ENCODE measurements around the gene KCNC2. TPM values are rescaled to one million over a fixed set of nuclear protein-coding genes. Genes with fewer than 3 reads are reported as not detected.

The KCNC2 gene
- not detected for polyA plus RNA-seq (2012; ENCODE audit: low read depth, missing spikeins)

- FAIRE-seq (no peak), DNase-seq (ENCODE audit: insufficient read length, low spot score) (no peak)
- TF ChIP-seq SPI1 (IDR thresholded peaks at IDR 0.05; ENCODE audit: low read depth, low read length) = no peak
- no peak for TF ChIP-seq POU2F2 (IDR thresholded peaks at IDR 0.05; ENCODE audit: low read depth, low read length)
- no peak for TF ChIP-seq TAF1 (IDR thresholded peaks at IDR 0.05; ENCODE audit: low read depth, low read length)
- no peak for TF ChIP-seq POLR2AphosphoS5 (IDR thresholded peaks at IDR 0.05; ENCODE audit: low read depth, low read length)
- TF ChIP-seq PAX5 (IDR thresholded peaks at IDR 0.05; ENCODE audit: insufficient read depth, low read length, severe bottlenecking) = no peak
- TF ChIP-seq POLR2A (IDR thresholded peaks at IDR 0.05; ENCODE audit: low read depth, low read length) = no peak
Measured at GRCh38 chr12:75209812-75210138, at the start of gene KCNC2. TSS of gene KCNC2 (minus strand) at chr12:75209839.

- FAIRE-seq = no peak
- no peak for DNase-seq (ENCODE audit: insufficient read length, low spot score)
- no peak for TF ChIP-seq POU2F2 (IDR thresholded peaks at IDR 0.05; ENCODE audit: low read depth, low read length)
- TF ChIP-seq POLR2AphosphoS5 (IDR thresholded peaks at IDR 0.05; ENCODE audit: low read depth, low read length) = no peak
- no peak for TF ChIP-seq PAX5 (IDR thresholded peaks at IDR 0.05; ENCODE audit: insufficient read depth, low read length, severe bottlenecking)
- TF ChIP-seq SPI1 (IDR thresholded peaks at IDR 0.05; ENCODE audit: low read depth, low read length) = no peak
- TF ChIP-seq POLR2A (IDR thresholded peaks at IDR 0.05; ENCODE audit: low read depth, low read length) = no peak
- TF ChIP-seq TAF1 (IDR thresholded peaks at IDR 0.05; ENCODE audit: low read depth, low read length) = no peak
Measured at GRCh38 chr12:75259143-75259542, 49.5 kb upstream of the KCNC2 start.

DNA sequence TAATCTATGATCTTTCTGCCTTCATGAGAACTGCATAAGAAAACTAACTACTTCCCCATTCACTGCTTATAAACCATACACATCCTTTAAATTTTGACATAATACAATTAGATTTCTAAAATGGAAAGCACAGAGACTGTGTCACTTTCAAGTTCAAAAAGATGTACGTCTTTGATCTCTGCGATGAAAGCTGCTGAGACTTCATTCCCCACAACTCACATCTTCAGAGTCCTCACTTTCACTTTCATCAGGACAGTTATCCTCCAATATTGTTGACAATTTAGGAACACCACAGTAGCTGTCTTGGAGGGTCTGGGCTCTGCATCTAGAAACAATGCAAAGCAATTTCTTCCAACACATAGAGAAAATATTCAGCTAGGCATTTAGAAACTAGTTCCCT is 47.9 kb upstream of the KCNC2 start:
- no peak for DNase-seq (ENCODE audit: insufficient read length, low spot score)
- FAIRE-seq = no peak
- TF ChIP-seq PAX5 (IDR thresholded peaks at IDR 0.05; ENCODE audit: insufficient read depth, low read length, severe bottlenecking) (no peak), TAF1 (IDR thresholded peaks at IDR 0.05; ENCODE audit: low read depth, low read length) (no peak), POLR2A (IDR thresholded peaks at IDR 0.05; ENCODE audit: low read depth, low read length) (no peak), POLR2AphosphoS5 (IDR thresholded peaks at IDR 0.05; ENCODE audit: low read depth, low read length) (no peak), POU2F2 (IDR thresholded peaks at IDR 0.05; ENCODE audit: low read depth, low read length) (no peak), SPI1 (IDR thresholded peaks at IDR 0.05; ENCODE audit: low read depth, low read length) (no peak)

DNA sequence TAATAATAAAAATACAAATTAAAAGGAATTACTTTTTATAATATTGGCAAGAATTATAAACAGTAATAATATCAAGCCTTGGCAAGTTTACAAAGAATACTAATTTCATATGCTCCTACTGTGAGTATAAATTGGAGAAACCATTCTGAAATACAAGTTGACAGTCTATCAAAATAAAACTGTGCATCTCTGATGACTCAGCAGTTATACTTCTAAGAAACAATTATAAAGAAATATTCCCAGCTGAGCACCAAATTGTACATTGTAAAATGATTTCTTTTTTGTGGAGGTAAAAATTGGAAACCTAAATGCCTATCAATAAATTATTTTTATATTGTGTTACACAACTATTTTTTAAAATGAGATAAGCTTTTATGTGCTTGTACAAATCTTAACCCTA is 35.5 kb upstream of the KCNC2 start:
- DNase-seq (ENCODE audit: insufficient read length, low spot score) = no peak
- no peak for FAIRE-seq
- TF ChIP-seq POLR2AphosphoS5 (IDR thresholded peaks at IDR 0.05; ENCODE audit: low read depth, low read length) (no peak), POLR2A (IDR thresholded peaks at IDR 0.05; ENCODE audit: low read depth, low read length) (no peak), POU2F2 (IDR thresholded peaks at IDR 0.05; ENCODE audit: low read depth, low read length) (no peak), SPI1 (IDR thresholded peaks at IDR 0.05; ENCODE audit: low read depth, low read length) (no peak), TAF1 (IDR thresholded peaks at IDR 0.05; ENCODE audit: low read depth, low read length) (no peak), PAX5 (IDR thresholded peaks at IDR 0.05; ENCODE audit: insufficient read depth, low read length, severe bottlenecking) (no peak)

- FAIRE-seq (no peak), DNase-seq (ENCODE audit: insufficient read length, low spot score) (no peak)
- TF ChIP-seq SPI1 (IDR thresholded peaks at IDR 0.05; ENCODE audit: low read depth, low read length) (peak; percentile 77), TAF1 (IDR thresholded peaks at IDR 0.05; ENCODE audit: low read depth, low read length) (no peak)
Measured at GRCh38 chr12:75239987-75240386, 30.3 kb upstream of the KCNC2 start.

GRCh38 chr12:75236206-75236605 is 26.6 kb upstream of the KCNC2 start:
- no peak for FAIRE-seq
- TF ChIP-seq PAX5 (IDR thresholded peaks at IDR 0.05; ENCODE audit: insufficient read depth, low read length, severe bottlenecking) = no peak
- no peak for TF ChIP-seq POU2F2 (IDR thresholded peaks at IDR 0.05; ENCODE audit: low read depth, low read length)
- no peak for TF ChIP-seq SPI1 (IDR thresholded peaks at IDR 0.05; ENCODE audit: low read depth, low read length)
- no peak for TF ChIP-seq TAF1 (IDR thresholded peaks at IDR 0.05; ENCODE audit: low read depth, low read length)
- no peak for DNase-seq (ENCODE audit: insufficient read length, low spot score)

DNA sequence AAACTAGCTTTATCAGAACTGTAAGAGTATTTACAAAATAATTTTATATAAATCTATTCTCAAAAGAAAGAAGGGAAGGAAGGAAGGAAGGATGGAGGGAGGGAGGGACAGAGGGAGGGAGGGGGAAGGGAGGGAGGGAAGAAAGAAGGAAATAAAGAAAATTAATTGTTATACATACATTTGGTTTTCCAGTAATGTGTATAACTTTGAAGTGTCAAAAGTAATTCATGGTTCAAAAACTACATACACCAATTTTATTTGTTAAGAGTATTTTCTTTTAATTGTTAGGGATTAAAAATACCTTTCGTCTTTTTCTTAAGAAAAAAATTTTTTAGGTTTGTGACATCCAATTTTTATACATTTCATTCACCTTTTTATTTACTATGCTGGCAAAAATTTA is 17.5 kb upstream of the KCNC2 start:
- FAIRE-seq (no peak), DNase-seq (ENCODE audit: insufficient read length, low spot score) (no peak)

GRCh38 chr12:75212072-75212471 is 2.4 kb upstream of the KCNC2 start:
- TF ChIP-seq POLR2A (IDR thresholded peaks at IDR 0.05; ENCODE audit: low read depth, low read length) (no peak), PAX5 (IDR thresholded peaks at IDR 0.05; ENCODE audit: insufficient read depth, low read length, severe bottlenecking) (no peak), TAF1 (IDR thresholded peaks at IDR 0.05; ENCODE audit: low read depth, low read length) (no peak), POU2F2 (IDR thresholded peaks at IDR 0.05; ENCODE audit: low read depth, low read length) (no peak), POLR2AphosphoS5 (IDR thresholded peaks at IDR 0.05; ENCODE audit: low read depth, low read length) (no peak), SPI1 (IDR thresholded peaks at IDR 0.05; ENCODE audit: low read depth, low read length) (no peak)
- no peak for DNase-seq (ENCODE audit: insufficient read length, low spot score)
- no peak for FAIRE-seq

More for the DNA sequence above, 17.5 kb upstream of the KCNC2 start:
- TF ChIP-seq SPI1 (IDR thresholded peaks at IDR 0.05; ENCODE audit: low read depth, low read length) = no peak
- TF ChIP-seq POU2F2 (IDR thresholded peaks at IDR 0.05; ENCODE audit: low read depth, low read length) = no peak
- TF ChIP-seq PAX5 (IDR thresholded peaks at IDR 0.05; ENCODE audit: insufficient read depth, low read length, severe bottlenecking) = no peak
- no peak for TF ChIP-seq TAF1 (IDR thresholded peaks at IDR 0.05; ENCODE audit: low read depth, low read length)
- no peak for TF ChIP-seq POLR2A (IDR thresholded peaks at IDR 0.05; ENCODE audit: low read depth, low read length)
- TF ChIP-seq POLR2AphosphoS5 (IDR thresholded peaks at IDR 0.05; ENCODE audit: low read depth, low read length) = no peak

DNA sequence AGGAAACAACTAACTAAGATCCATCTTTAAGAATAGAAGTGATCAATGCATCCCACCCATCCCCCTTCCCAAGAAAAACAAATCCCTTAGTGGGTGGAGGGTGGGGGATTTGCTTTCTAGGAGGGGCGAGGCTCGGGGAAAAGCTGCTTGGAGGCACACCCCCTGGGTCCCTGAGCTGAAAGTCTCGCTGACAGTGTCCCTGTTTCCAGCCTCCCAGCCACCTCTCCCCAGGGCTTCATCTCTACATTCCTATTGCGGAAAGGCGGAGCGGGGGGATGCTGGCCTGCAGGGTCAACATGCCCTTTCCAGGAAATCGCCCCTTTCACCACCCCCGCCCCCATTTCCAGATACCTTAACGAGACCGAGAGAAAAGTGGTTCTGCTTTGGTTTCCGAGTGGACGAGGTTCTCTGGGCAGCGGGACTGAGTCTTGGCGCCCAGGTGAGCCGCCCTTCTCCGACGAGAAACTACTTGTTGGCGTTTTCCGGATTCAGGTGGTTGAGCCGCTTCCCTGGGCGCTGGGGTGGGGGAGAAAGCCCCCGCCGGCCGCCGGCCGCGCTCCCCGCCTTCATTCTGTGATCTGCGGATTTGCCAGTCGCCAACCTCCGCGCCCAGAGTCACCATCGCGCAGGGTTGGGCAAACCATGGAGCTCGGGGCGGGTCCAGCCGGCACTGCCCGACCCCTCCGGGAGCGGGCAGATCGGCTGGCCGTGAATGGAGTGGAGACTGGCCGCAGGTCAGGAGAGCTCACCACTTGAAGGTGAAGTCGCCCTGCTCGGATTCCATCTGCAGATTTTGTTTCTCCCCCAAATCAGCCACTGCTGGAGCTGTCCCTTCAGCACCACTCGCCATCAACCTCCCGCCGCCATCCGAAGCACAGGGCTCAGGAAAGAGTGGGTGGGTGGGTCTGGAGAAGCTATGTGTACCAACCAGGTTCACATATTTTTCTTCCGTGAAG is 505 bp downstream of the KCNC2 start:
- FAIRE-seq = no peak
- no peak for TF ChIP-seq TAF1 (IDR thresholded peaks at IDR 0.05; ENCODE audit: low read depth, low read length)
- no peak for TF ChIP-seq POU2F2 (IDR thresholded peaks at IDR 0.05; ENCODE audit: low read depth, low read length)
- TF ChIP-seq SPI1 (IDR thresholded peaks at IDR 0.05; ENCODE audit: low read depth, low read length) = no peak
- no peak for TF ChIP-seq POLR2A (IDR thresholded peaks at IDR 0.05; ENCODE audit: low read depth, low read length)
- no peak for TF ChIP-seq POLR2AphosphoS5 (IDR thresholded peaks at IDR 0.05; ENCODE audit: low read depth, low read length)
- TF ChIP-seq PAX5 (IDR thresholded peaks at IDR 0.05; ENCODE audit: insufficient read depth, low read length, severe bottlenecking) = no peak

More for the DNA sequence above, 505 bp downstream of the KCNC2 start:
- DNase-seq (ENCODE audit: insufficient read length, low spot score) = no peak
